Measurements from ENCODE around the gene BPIFB3. TPM values are rescaled to one million over a fixed set of nuclear protein-coding genes. Genes with fewer than 3 reads are reported as not detected.

The BPIFB3 gene
- polyA plus RNA-seq, 1 donor from 2014 or later = not detected

DNA sequence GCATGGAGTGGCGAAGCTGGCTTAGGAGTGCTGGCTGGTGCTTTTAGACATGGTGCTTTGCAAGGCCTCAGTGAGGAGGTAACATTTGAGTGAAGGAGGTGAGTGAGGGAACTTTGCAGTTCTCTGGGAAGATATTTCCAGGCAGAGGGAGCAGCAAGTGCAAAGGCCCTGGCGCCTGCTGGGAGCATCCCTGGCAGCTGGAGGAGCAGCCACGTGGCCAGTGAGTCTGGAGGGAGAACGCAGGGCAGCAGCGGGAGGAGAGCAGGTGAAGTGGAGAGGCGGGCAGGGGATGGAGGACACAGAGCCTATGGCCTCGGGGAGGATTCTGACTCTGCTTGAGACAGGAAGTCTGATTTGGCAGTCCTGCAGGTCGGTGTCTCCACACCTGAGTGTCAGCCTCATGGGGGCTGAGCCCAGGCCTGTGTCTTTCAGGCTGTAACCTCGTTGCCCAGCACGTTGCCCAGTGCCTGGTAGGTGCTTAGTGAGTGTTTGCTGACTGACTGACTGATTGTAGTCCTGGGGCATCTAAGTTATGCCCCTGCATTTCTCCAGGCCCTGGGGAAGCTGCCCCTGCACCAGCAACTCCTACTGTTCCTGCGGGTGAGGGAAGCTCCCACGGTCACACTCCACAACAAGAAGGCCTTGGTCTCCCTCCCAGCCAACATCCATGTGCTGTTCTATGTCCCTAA, 14.7 kb downstream of the BPIFB3 start:
- Histone ChIP-seq H3K9ac (ENCODE audit: low read length) (no peak overlapping the region), H3K27me3 (ENCODE audit: insufficient read depth, low read depth, low read length) (no peaks in the 10 kb centered on the region), H3K79me2 (replicated peaks; ENCODE audit: insufficient read depth, low read length) (no peaks in the 10 kb centered on the region), H2AFZ (ENCODE audit: low read depth, low read length) (no peak overlapping the region), H3K4me3 (ENCODE audit: low read length) (no peak overlapping the region), H3K4me2 (ENCODE audit: low read length) (no peak overlapping the region), H3F3A (ENCODE audit: insufficient read depth, low read length, poor library complexity, severe bottlenecking) (no peaks in the 10 kb centered on the region), H3K36me3 (ENCODE audit: insufficient read depth, low read length) (no peaks in the 10 kb centered on the region), H4K20me1 (ENCODE audit: insufficient read depth) (no peaks in the 10 kb centered on the region), H3K9me3 (ENCODE audit: low read length) (no peaks in the 10 kb centered on the region), H3K9me2 (ENCODE audit: insufficient read depth, low read length) (no peaks in the 10 kb centered on the region), H3K27ac (ENCODE audit: low read length) (no peak overlapping the region)
- TF ChIP-seq TAF1 (IDR thresholded peaks at IDR 0.05; ENCODE audit: low read depth) (no peak), EP300 (conservative IDR thresholded peaks at IDR 0.05; ENCODE audit: poor library complexity, severe bottlenecking) (no peak), SMC3 (conservative IDR thresholded peaks at IDR 0.05; ENCODE audit: poor library complexity) (no peak), POLR2AphosphoS5 (IDR thresholded peaks at IDR 0.05) (no peak), MXI1 (conservative IDR thresholded peaks at IDR 0.05; ENCODE audit: poor library complexity, severe bottlenecking) (no peak), RAD21 (conservative IDR thresholded peaks at IDR 0.05) (no peak), EZH2 (IDR thresholded peaks at IDR 0.05; ENCODE audit: borderline replicate concordance, insufficient read depth, low read length, poor library complexity, severe bottlenecking) (no peak)
- TF ChIP-seq, protein P1, sequence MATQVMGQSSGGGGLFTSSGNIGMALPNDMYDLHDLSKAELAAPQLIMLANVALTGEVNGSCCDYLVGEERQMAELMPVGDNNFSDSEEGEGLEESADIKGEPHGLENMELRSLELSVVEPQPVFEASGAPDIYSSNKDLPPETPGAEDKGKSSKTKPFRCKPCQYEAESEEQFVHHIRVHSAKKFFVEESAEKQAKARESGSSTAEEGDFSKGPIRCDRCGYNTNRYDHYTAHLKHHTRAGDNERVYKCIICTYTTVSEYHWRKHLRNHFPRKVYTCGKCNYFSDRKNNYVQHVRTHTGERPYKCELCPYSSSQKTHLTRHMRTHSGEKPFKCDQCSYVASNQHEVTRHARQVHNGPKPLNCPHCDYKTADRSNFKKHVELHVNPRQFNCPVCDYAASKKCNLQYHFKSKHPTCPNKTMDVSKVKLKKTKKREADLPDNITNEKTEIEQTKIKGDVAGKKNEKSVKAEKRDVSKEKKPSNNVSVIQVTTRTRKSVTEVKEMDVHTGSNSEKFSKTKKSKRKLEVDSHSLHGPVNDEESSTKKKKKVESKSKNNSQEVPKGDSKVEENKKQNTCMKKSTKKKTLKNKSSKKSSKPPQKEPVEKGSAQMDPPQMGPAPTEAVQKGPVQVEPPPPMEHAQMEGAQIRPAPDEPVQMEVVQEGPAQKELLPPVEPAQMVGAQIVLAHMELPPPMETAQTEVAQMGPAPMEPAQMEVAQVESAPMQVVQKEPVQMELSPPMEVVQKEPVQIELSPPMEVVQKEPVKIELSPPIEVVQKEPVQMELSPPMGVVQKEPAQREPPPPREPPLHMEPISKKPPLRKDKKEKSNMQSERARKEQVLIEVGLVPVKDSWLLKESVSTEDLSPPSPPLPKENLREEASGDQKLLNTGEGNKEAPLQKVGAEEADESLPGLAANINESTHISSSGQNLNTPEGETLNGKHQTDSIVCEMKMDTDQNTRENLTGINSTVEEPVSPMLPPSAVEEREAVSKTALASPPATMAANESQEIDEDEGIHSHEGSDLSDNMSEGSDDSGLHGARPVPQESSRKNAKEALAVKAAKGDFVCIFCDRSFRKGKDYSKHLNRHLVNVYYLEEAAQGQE (IDR thresholded peaks at IDR 0.05; ENCODE audit: borderline replicate concordance) = no peak
- TF ChIP-seq, protein P2, sequence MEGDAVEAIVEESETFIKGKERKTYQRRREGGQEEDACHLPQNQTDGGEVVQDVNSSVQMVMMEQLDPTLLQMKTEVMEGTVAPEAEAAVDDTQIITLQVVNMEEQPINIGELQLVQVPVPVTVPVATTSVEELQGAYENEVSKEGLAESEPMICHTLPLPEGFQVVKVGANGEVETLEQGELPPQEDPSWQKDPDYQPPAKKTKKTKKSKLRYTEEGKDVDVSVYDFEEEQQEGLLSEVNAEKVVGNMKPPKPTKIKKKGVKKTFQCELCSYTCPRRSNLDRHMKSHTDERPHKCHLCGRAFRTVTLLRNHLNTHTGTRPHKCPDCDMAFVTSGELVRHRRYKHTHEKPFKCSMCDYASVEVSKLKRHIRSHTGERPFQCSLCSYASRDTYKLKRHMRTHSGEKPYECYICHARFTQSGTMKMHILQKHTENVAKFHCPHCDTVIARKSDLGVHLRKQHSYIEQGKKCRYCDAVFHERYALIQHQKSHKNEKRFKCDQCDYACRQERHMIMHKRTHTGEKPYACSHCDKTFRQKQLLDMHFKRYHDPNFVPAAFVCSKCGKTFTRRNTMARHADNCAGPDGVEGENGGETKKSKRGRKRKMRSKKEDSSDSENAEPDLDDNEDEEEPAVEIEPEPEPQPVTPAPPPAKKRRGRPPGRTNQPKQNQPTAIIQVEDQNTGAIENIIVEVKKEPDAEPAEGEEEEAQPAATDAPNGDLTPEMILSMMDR (IDR thresholded peaks at IDR 0.05; ENCODE audit: poor library complexity, severe bottlenecking) = no peak

DNA sequence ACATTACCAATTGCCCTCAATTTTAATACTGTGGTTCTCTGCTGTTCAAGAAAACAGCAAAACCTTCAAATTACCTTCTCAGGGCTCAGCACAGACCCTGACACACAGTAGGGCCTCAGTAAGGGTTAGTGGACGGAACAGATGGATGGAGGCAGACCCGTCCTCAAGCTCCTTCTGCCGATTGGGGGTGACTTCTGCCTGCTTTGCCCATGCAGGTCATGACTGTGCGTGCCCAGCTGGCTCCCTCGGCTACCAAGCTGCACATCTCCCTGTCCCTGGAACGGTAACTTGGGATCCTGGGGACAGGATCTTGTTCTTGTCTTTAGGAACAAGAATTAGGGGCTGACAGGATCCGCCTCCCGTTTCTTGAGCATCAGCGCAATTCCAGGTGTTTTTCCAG, 16.0 kb downstream of the BPIFB3 start:
- Histone ChIP-seq H3K27ac (ENCODE audit: low read length) (no peak overlapping the region), H3K79me2 (replicated peaks; ENCODE audit: insufficient read depth, low read length) (no peaks in the 10 kb centered on the region), H3F3A (ENCODE audit: insufficient read depth, low read length, poor library complexity, severe bottlenecking) (no peaks in the 10 kb centered on the region), H3K9me3 (ENCODE audit: low read length) (no peaks in the 10 kb centered on the region), H3K9me2 (ENCODE audit: insufficient read depth, low read length) (no peaks in the 10 kb centered on the region), H3K4me3 (ENCODE audit: low read length) (no peak overlapping the region), H4K20me1 (ENCODE audit: insufficient read depth) (no peaks in the 10 kb centered on the region), H3K9ac (ENCODE audit: low read length) (no peak overlapping the region), H2AFZ (ENCODE audit: low read depth, low read length) (no peak overlapping the region), H3K36me3 (ENCODE audit: insufficient read depth, low read length) (no peaks in the 10 kb centered on the region), H3K27me3 (ENCODE audit: insufficient read depth, low read depth, low read length) (no peaks in the 10 kb centered on the region), H3K4me2 (ENCODE audit: low read length) (no peak overlapping the region)
- no peak for TF ChIP-seq TAF1 (IDR thresholded peaks at IDR 0.05; ENCODE audit: low read depth)
- TF ChIP-seq MXI1 (conservative IDR thresholded peaks at IDR 0.05; ENCODE audit: poor library complexity, severe bottlenecking) = no peak
- no peak for TF ChIP-seq POLR2AphosphoS5 (IDR thresholded peaks at IDR 0.05)
- no peak for TF ChIP-seq EP300 (conservative IDR thresholded peaks at IDR 0.05; ENCODE audit: poor library complexity, severe bottlenecking)
- TF ChIP-seq, protein P1 (IDR thresholded peaks at IDR 0.05; ENCODE audit: borderline replicate concordance) = no peak
- TF ChIP-seq SMC3 (conservative IDR thresholded peaks at IDR 0.05; ENCODE audit: poor library complexity) = no peak
- TF ChIP-seq, protein P2 (IDR thresholded peaks at IDR 0.05; ENCODE audit: poor library complexity, severe bottlenecking) = no peak
- no peak for TF ChIP-seq EZH2 (IDR thresholded peaks at IDR 0.05; ENCODE audit: borderline replicate concordance, insufficient read depth, low read length, poor library complexity, severe bottlenecking)
- TF ChIP-seq RAD21 (conservative IDR thresholded peaks at IDR 0.05) = no peak

Measured in neural cell (in vitro differentiated cells).